ENCODE data around the gene SLC22A1. TPM values are rescaled to one million over a fixed set of nuclear protein-coding genes. Genes with fewer than 3 reads are reported as not detected.

The SLC22A1 gene
- total RNA-seq, 1 donor from 2014 or later: 3.2 TPM

DNA sequence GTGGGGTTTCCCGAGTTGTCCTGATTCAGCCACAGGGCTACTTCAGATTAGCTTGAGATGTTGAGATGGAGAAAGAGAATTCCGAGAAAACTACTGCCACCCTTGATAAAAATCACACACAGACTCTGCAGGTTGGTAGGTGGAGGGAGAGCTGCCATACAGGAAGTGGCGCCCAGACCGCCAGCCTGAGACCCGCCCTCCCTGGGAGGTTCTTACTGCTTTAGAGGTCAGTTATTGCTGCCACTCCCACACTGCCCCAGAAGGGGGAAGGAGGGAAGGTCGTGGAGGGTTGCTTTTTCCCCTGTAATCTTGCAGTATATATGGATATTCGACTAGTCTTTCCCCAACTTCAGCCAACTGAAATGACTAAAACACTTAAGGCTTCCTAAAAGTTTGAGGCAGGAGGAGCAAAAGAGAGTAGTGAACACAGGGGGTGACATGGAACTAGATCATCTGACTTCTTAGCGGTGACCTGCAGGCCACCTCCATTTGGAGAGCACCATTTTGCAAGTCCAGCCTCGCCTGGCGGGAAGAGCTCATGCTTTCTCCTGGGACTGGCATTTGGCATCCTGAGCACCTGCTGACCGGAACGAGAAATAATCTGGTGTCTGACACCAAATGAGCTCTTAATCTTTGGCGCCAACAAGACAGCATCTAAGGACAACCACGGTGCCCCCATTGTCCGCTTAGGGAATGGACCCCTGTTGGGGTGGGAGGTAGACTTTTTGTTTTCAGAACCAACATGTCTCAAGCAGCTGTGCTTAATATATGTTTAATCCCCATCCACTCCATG is 35.7 kb upstream of the SLC22A1 start:
- H3K79me2 ChIP-seq (ENCODE audit: insufficient read depth, low read length): no peaks in the 10 kb centered on the region
- H3K4me1 Mint-ChIP-seq (ENCODE audit: low read depth, unreplicated experiment): no peaks in the 10 kb centered on the region
- peaks cover 30% of the 10 kb centered on the region for H3K36me3 ChIP-seq (ENCODE audit: insufficient read depth, low read length)
- H3K9me3 Mint-ChIP-seq (ENCODE audit: unreplicated experiment): no peaks in the 10 kb centered on the region
- H3K4me1 ChIP-seq (ENCODE audit: insufficient read depth, low read length): no peaks in the 10 kb centered on the region
- peaks cover 15% of the 10 kb centered on the region for H4K20me1 ChIP-seq (ENCODE audit: insufficient read depth, low read length)
- TF ChIP-seq, protein P1, sequence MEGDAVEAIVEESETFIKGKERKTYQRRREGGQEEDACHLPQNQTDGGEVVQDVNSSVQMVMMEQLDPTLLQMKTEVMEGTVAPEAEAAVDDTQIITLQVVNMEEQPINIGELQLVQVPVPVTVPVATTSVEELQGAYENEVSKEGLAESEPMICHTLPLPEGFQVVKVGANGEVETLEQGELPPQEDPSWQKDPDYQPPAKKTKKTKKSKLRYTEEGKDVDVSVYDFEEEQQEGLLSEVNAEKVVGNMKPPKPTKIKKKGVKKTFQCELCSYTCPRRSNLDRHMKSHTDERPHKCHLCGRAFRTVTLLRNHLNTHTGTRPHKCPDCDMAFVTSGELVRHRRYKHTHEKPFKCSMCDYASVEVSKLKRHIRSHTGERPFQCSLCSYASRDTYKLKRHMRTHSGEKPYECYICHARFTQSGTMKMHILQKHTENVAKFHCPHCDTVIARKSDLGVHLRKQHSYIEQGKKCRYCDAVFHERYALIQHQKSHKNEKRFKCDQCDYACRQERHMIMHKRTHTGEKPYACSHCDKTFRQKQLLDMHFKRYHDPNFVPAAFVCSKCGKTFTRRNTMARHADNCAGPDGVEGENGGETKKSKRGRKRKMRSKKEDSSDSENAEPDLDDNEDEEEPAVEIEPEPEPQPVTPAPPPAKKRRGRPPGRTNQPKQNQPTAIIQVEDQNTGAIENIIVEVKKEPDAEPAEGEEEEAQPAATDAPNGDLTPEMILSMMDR (IDR thresholded peaks at IDR 0.05; ENCODE audit: insufficient read depth, low read depth, low read length): no peak
- TF ChIP-seq EZH2 (IDR thresholded peaks at IDR 0.05; ENCODE audit: insufficient read depth, low read length): no peak
- no peak overlapping the region for H3K4me3 Mint-ChIP-seq (ENCODE audit: unreplicated experiment)
- no peak for FAIRE-seq
- no peak overlapping the region for H3K4me3 ChIP-seq (ENCODE audit: insufficient read depth, low read depth, low read length)
- no peak overlapping the region for H3K27ac ChIP-seq (ENCODE audit: low read depth, low read length)
- H3K4me2 ChIP-seq (ENCODE audit: low read length): no peak overlapping the region
- H3K27me3 ChIP-seq (ENCODE audit: insufficient read depth, low read length): no peaks in the 10 kb centered on the region
- H3K9me3 ChIP-seq (ENCODE audit: insufficient read depth, low read depth, low read length): no peaks in the 10 kb centered on the region
- no peak overlapping the region for H2AFZ ChIP-seq (ENCODE audit: low read depth, low read length)
- H3K9ac ChIP-seq (ENCODE audit: low read length): no peak overlapping the region
- DNase-seq (ENCODE audit: low read depth): no peak
- H3K27me3 Mint-ChIP-seq (ENCODE audit: low read depth, unreplicated experiment): no peaks in the 10 kb centered on the region
- H3K27ac Mint-ChIP-seq (ENCODE audit: unreplicated experiment): no peak overlapping the region
- peaks cover 25% of the 10 kb centered on the region for H3K36me3 Mint-ChIP-seq (ENCODE audit: low read depth, unreplicated experiment)

DNA sequence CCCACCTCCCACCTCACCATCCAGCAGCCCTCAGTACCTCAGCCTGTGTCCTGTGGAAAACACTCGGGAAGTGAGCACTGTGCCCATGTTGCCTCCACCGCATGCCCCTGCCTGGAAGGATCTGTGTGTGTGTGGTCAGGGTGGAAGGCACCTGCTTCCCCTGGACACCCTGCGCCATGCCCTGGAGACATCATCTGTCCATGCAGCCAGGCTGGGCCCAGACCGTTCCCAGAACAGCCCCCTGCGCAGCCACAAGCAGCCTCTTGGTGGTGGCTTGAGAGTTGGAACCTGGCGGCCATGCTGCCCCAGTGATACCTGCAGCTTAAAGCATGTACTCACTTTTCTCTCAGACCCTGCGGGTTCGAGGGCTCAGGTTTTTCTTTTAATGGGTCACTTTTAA is 34.9 kb upstream of the SLC22A1 start:
- Mint-ChIP-seq H3K4me3 (ENCODE audit: unreplicated experiment) (no peak overlapping the region), H3K36me3 (ENCODE audit: low read depth, unreplicated experiment) (peaks cover 19% of the 10 kb centered on the region)

More for the DNA sequence above, 34.9 kb upstream of the SLC22A1 start:
- Histone ChIP-seq H3K9ac (ENCODE audit: low read length) (no peak overlapping the region), H3K9me3 (ENCODE audit: insufficient read depth, low read depth, low read length) (no peaks in the 10 kb centered on the region), H3K4me3 (ENCODE audit: insufficient read depth, low read depth, low read length) (no peak overlapping the region), H3K4me2 (ENCODE audit: low read length) (no peak overlapping the region), H3K36me3 (ENCODE audit: insufficient read depth, low read length) (peaks cover 30% of the 10 kb centered on the region), H4K20me1 (ENCODE audit: insufficient read depth, low read length) (peaks cover 15% of the 10 kb centered on the region), H2AFZ (ENCODE audit: low read depth, low read length) (no peak overlapping the region), H3K4me1 (ENCODE audit: insufficient read depth, low read length) (no peaks in the 10 kb centered on the region), H3K79me2 (ENCODE audit: insufficient read depth, low read length) (no peaks in the 10 kb centered on the region), H3K27ac (ENCODE audit: low read depth, low read length) (no peak overlapping the region), H3K27me3 (ENCODE audit: insufficient read depth, low read length) (no peaks in the 10 kb centered on the region)
- Mint-ChIP-seq H3K9me3 (ENCODE audit: unreplicated experiment) (no peaks in the 10 kb centered on the region), H3K27me3 (ENCODE audit: low read depth, unreplicated experiment) (no peaks in the 10 kb centered on the region), H3K4me1 (ENCODE audit: low read depth, unreplicated experiment) (no peaks in the 10 kb centered on the region), H3K27ac (ENCODE audit: unreplicated experiment) (no peak overlapping the region)
- no peak for TF ChIP-seq EZH2 (IDR thresholded peaks at IDR 0.05; ENCODE audit: insufficient read depth, low read length)
- TF ChIP-seq, protein P1 (IDR thresholded peaks at IDR 0.05; ENCODE audit: insufficient read depth, low read depth, low read length): no peak
- DNase-seq (ENCODE audit: low read depth): no peak
- FAIRE-seq: no peak

All from astrocyte (in vitro differentiated cells and primary cell).